OCI-LY3 (cell line): Measurements from ENCODE around the gene RPS4Y1.

Experiments used
- EZH2phosphoT487 ChIP-seq: fragments of 200-600 bp; shearing (Covaris generic); IDR thresholded peaks from 2 replicates; pipeline ENCODE4 v1.6.1; 2018; ENCODE audit warnings: antibody characterized with exemption, mixed run types, low read depth
- TF ChIP-seq, protein P1 (sequence below): fragments of 200-600, 300-600 bp; sonication (generic); IDR thresholded peaks from 2 replicates; pipeline ENCODE4 v1.5.1; 2014; ENCODE audit warnings: antibody characterized with exemption, low read length, low read depth

DNA sequence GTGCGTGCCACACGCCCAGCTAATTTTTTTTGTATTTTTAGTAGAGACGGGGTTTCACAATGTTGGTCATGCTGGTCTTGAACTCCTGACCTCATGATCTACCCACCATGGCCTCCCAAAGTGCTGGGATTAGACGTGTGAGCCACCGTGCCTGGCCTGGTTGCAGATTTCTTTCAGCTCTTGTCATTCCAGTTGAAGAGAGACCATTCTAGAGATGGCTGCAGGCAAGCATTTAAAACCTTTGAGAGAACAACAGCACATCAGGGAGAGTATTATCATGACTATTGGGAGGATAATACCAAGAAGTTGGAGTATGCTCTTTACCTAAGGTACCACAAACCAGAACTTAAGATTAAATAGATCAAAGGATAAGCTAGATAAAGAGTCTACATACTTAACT is 12.9 kb upstream of the RPS4Y1 start:
- TF ChIP-seq, protein P1, sequence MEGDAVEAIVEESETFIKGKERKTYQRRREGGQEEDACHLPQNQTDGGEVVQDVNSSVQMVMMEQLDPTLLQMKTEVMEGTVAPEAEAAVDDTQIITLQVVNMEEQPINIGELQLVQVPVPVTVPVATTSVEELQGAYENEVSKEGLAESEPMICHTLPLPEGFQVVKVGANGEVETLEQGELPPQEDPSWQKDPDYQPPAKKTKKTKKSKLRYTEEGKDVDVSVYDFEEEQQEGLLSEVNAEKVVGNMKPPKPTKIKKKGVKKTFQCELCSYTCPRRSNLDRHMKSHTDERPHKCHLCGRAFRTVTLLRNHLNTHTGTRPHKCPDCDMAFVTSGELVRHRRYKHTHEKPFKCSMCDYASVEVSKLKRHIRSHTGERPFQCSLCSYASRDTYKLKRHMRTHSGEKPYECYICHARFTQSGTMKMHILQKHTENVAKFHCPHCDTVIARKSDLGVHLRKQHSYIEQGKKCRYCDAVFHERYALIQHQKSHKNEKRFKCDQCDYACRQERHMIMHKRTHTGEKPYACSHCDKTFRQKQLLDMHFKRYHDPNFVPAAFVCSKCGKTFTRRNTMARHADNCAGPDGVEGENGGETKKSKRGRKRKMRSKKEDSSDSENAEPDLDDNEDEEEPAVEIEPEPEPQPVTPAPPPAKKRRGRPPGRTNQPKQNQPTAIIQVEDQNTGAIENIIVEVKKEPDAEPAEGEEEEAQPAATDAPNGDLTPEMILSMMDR = no peak
- no peak for TF ChIP-seq EZH2phosphoT487
